Cardiac fibroblast (primary cell): ENCODE data around the gene KCNMA1.

Experiments used
- DNase-seq, 2 donors: peaks; one replicate each; pipeline versions ENCODE4 v3.0.0 to v3.0.0-alpha.2; 2010; ENCODE audit warnings: low read depth in 2 of 2
- H3K4me3 ChIP-seq, 2 donors: replicated peaks in 1 of 2; 1 replicate in 1 of 2; 2 replicates in 1 of 2; pipeline ENCODE4 v1.5.1; 2011; ENCODE audit warnings: low read depth in 2 of 2, low read length in 2 of 2, mild to moderate bottlenecking in 2 of 2, moderate library complexity in 1 of 2
- CTCF ChIP-seq: IDR thresholded peaks from one replicate; pipeline ENCODE4 v1.5.1; 2011; ENCODE audit warnings: low read depth, mild to moderate bottlenecking, low read length, inconsistent platforms

Gene KCNMA1

GRCh38 chr10:77396290-77396689 is 241.3 kb downstream of the KCNMA1 start:
- H3K4me3 ChIP-seq = no peak overlapping the region
- TF ChIP-seq CTCF = no peak
- no peak for DNase-seq

- no peak overlapping the region for H3K4me3 ChIP-seq
- TF ChIP-seq CTCF = no peak
- no peak for DNase-seq
Observed at GRCh38 chr10:77393821-77394501, 243.6 kb downstream of the KCNMA1 start.

GRCh38 chr10:77393411-77393810 is 244.2 kb downstream of the KCNMA1 start:
- TF ChIP-seq CTCF = no peak
- no peak overlapping the region for H3K4me3 ChIP-seq
- DNase-seq = no peak

GRCh38 chr10:77392851-77393250 is 244.8 kb downstream of the KCNMA1 start:
- H3K4me3 ChIP-seq = no peak overlapping the region
- no peak for TF ChIP-seq CTCF
- peak; percentile 88 to 99 for DNase-seq

- DNase-seq = peak in 1 of 2 donors; percentile 88
- H3K4me3 ChIP-seq = no peak overlapping the region
- TF ChIP-seq CTCF = no peak
Observed at GRCh38 chr10:77392236-77392721, 245.3 kb downstream of the KCNMA1 start.

- TF ChIP-seq CTCF = peak; percentile 73
- DNase-seq = peak; percentile 89 to 95
- H3K4me3 ChIP-seq = no peak overlapping the region
Observed at GRCh38 chr10:77391605-77392235, 245.9 kb downstream of the KCNMA1 start.

GRCh38 chr10:77390481-77390891 is 247.1 kb downstream of the KCNMA1 start:
- DNase-seq = peak; percentile 28 to 29
- no peak overlapping the region for H3K4me3 ChIP-seq
- TF ChIP-seq CTCF = no peak
